SIG-M5 (cell line): ENCODE results near the gene CLDN11.

Source experiments
- DNase-seq: peaks from one replicate; lab custom pipeline; 2025; lab: John Stamatoyannopoulos, UW

Gene CLDN11

DNA sequence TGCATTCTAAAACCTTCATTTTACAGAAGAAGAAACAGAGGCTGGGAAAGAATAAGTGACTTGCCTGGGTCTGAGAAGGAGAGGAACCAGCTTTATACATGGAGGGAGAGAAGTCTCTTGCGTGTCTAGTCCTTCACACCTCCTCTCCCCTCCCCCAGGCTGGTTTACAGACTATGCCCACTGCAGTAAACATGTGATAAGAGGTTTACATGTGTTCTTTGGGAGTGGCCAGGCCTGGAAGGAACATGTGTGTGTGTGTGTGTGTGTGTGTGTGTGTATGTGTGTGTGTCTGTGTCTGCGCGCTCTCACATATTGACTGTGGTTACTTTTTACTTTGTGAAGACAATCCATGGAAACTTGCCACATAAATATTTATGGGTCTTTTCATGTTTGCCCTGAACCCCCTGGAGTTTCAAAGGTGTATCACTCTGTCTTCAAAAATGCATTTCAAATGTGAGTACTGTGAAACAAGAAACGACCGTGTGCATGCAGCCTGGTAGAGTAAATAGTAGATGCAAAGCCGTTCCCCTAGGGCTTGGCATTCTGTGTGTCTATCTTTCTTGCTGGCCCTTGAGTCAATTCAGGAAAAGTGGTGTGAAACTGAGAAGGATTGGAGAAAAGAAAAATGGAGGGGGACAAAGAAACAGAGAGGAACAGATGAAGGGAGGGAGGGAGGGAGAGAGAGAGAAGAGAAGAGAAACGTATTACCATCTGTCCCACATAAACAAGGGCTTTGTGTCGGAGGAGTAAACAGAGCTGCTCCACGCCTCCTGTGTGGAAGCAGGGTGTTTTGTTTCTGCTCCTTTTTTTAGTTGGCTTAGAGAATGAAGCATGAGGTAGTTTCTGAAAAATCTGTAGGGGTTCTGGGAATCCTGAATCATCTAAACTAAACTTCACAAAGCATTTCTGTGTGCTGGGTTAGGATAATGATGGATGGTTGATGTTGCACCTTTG, 51.7 kb downstream of the CLDN11 start:
- DNase-seq = no peak

- DNase-seq = no peak
These were observed 52.5 kb downstream of the CLDN11 start for GRCh38 chr3:170471149-170471548.

GRCh38 chr3:170473358-170473757, 54.7 kb downstream of the CLDN11 start:
- no peak for DNase-seq

- no peak for DNase-seq
These were observed 56.5 kb downstream of the CLDN11 start for GRCh38 chr3:170475092-170475685.

DNA sequence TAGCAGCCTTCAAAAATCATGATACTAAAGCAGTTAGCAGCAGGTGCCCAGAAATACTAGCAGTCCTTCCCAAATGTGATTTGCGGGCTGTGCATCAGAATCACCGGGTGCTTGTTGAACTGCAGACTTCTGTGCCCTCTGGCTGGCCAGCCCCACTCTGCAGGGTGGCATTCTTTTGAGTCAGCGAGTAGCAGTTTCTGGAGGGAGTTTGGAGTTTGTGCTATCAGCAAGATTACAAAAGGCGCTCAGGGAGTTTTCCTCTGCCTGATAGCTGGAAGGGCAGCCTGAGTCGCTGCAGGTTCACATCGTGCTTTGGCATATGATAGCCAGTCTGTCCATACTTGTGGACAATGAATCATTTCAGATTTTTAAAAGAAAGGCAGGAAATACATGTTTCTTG, 57.6 kb downstream of the CLDN11 start:
- DNase-seq = no peak

GRCh38 chr3:170477395-170477794, 58.7 kb downstream of the CLDN11 start:
- no peak for DNase-seq

GRCh38 chr3:170480111-170480510, 61.4 kb downstream of the CLDN11 start:
- no peak for DNase-seq

GRCh38 chr3:170482199-170482598, 63.5 kb downstream of the CLDN11 start:
- DNase-seq = no peak

DNA sequence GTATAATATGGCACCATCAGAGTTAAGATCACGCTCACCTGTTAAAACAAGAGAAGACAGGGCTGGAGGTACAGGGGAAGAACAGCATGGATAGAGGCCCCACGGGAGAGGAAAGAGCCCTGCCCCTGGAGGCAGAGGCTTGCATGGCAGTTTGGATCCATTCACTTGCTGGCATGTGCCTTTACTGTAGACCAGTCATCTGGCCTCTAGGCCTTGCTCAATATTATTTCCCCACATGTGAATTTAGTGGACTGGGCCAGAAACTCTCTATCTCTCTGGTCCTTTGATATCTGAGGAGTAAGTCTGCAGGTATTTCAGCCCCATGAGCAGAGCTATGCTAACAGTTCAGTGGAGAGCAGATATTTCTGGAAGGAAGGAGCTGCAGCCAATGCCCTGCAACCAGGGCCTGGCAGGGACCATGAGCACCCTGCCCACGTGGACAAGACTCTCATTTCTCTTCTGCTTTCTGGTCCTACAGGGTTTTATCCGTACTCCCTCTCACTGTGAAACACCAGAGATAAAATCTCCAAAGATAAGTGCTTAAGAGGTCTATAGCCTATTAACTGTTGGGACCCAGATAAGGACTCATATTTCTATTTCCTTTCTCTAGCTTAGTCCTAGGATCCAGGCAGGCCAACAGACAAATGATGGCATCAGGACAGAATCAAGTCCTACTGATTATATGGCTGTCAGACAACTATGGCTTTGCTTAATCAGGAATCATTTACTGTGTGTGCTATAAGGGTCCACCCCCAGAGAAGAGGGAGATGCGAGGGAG, 65.0 kb downstream of the CLDN11 start:
- no peak for DNase-seq
